Endothelial cell (in vitro differentiated cells): ENCODE data around the gene MPV17L2. TPM values are rescaled to one million over a fixed set of nuclear protein-coding genes. Genes with fewer than 3 reads are reported as not detected.

Source experiments
- DNase-seq: peaks from one replicate; pipeline ENCODE4 v3.0.0; 2021; ENCODE audit warnings: low spot score
- H3K27ac Mint-ChIP-seq: one replicate; pipeline ENCODE4 v1.8.0; 2021; ENCODE audit warnings: mixed read lengths, inconsistent platforms; ENCODE audit not compliant: unreplicated experiment
- H3K27me3 Mint-ChIP-seq: one replicate; pipeline ENCODE4 v1.8.0; 2021; ENCODE audit warnings: mild to moderate bottlenecking, moderate library complexity, mixed read lengths, inconsistent platforms; ENCODE audit not compliant: unreplicated experiment
- H3K36me3 Mint-ChIP-seq: one replicate; pipeline ENCODE4 v1.8.0; 2021; ENCODE audit warnings: mild to moderate bottlenecking, low read depth, mixed read lengths, inconsistent platforms; ENCODE audit not compliant: unreplicated experiment
- H3K4me1 Mint-ChIP-seq: one replicate; pipeline ENCODE4 v1.8.0; 2021; ENCODE audit warnings: mild to moderate bottlenecking, mixed read lengths, inconsistent platforms; ENCODE audit not compliant: unreplicated experiment
- H3K4me3 Mint-ChIP-seq: one replicate; pipeline ENCODE4 v1.8.0; 2021; ENCODE audit warnings: mild to moderate bottlenecking, mixed read lengths, inconsistent platforms; ENCODE audit not compliant: unreplicated experiment
- H3K9me3 Mint-ChIP-seq: one replicate; pipeline ENCODE4 v1.8.0; 2021; ENCODE audit warnings: mixed read lengths, inconsistent platforms; ENCODE audit not compliant: unreplicated experiment
- CTCF ChIP-seq: fragments of 200-600 bp; sonication (generic); IDR thresholded peaks from one replicate; pipeline ENCODE4 v1.5.0; 2021; ENCODE audit warnings: antibody characterized with exemption; ENCODE audit not compliant: unreplicated experiment
- total RNA-seq: library from RNA; stranded (reverse); fragmentation: NEBNext Ultra II Directional; extraction: Animal tissue kit (Norgen Biotek cat#: 25700); gene quantifications from one replicate; pipeline ENCODE4 v1.2.1, GENCODE V29; 2021; ENCODE audit not compliant: unreplicated experiment

The MPV17L2 gene
- total RNA-seq, 1 donor from 2014 or later, result 17.7 TPM

GRCh38 chr19:18203408-18203862 is 10.4 kb downstream of the MPV17L2 start:
- Mint-ChIP-seq H3K36me3 (peaks cover 10% of the 10 kb centered on the region), H3K9me3 (no peaks in the 10 kb centered on the region), H3K27me3 (peaks cover 10% of the 10 kb centered on the region), H3K4me1 (peaks cover 4% of the 10 kb centered on the region), H3K27ac (no peak overlapping the region), H3K4me3 (peak overlapping the region; percentile 94)
- DNase-seq, result peak; percentile 18
- no peak for TF ChIP-seq CTCF

- peak; percentile 99 for DNase-seq
- peaks cover 10% of the 10 kb centered on the region for H3K27me3 Mint-ChIP-seq
- H3K27ac Mint-ChIP-seq, result peak within 1 kb of the TSS; percentile 94
- TF ChIP-seq CTCF, result no peak
- no peaks in the 10 kb centered on the region for H3K9me3 Mint-ChIP-seq
- H3K4me1 Mint-ChIP-seq, result peaks cover 4% of the 10 kb centered on the region
- peaks cover 10% of the 10 kb centered on the region for H3K36me3 Mint-ChIP-seq
- peak within 1 kb of the TSS; percentile 94 for H3K4me3 Mint-ChIP-seq
These were observed 10.9 kb downstream of the MPV17L2 start, which contains the start of gene RAB3A for GRCh38 chr19:18203863-18204393. RAB3A (minus strand) TSS chr19:18204042; CDS start chr19:18202740, 1,302 bp downstream.

- H3K4me3 Mint-ChIP-seq, result peak overlapping the region; percentile 94
- H3K9me3 Mint-ChIP-seq, result no peaks in the 10 kb centered on the region
- peaks cover 10% of the 10 kb centered on the region for H3K27me3 Mint-ChIP-seq
- H3K4me1 Mint-ChIP-seq, result peaks cover 4% of the 10 kb centered on the region
- no peak for TF ChIP-seq CTCF
- DNase-seq, result peak; percentile 82
- H3K27ac Mint-ChIP-seq, result peak overlapping the region; percentile 94
- H3K36me3 Mint-ChIP-seq, result peaks cover 10% of the 10 kb centered on the region
These were observed 11.6 kb downstream of the MPV17L2 start for GRCh38 chr19:18204394-18205199.

- Mint-ChIP-seq H3K9me3 (no peaks in the 10 kb centered on the region), H3K27me3 (peaks cover 10% of the 10 kb centered on the region), H3K4me3 (peak overlapping the region; percentile 94), H3K36me3 (peaks cover 10% of the 10 kb centered on the region), H3K4me1 (peaks cover 4% of the 10 kb centered on the region), H3K27ac (peak overlapping the region; percentile 94)
- no peak for TF ChIP-seq CTCF
- DNase-seq, result peak; percentile 65
These were observed 12.3 kb downstream of the MPV17L2 start for GRCh38 chr19:18205200-18205892.
